ENCODE measurements around the gene NAE1. TPM values are rescaled to one million over a fixed set of nuclear protein-coding genes. Genes with fewer than 3 reads are reported as not detected.

The NAE1 gene
- total and polyA plus RNA-seq, 7 experiments from 2014 or later: 62.3 to 103 (median 96.3) TPM

DNA sequence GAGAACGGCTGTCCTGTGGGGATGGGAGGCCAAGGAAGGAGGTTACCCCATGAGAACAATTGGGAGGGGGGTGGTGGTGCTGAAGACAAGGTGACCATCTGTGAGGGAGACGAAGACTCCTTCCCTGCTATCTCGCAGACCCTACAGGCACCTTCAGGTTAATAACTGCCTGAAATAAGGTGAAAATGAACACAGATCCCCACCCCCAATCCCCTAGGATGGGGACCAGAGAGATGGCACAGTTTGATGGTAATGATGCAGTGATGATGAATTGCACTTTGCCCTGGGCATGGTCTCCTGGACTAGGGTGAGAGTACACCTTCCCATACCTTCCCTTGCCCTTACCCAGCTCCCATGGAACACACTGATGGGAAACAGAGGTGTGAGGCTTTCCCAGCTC, 1.4 kb upstream of the NAE1 start:
- CTCF ChIA-PET: interaction anchor here (0.6 to 1.7 kb wide), 4 partner anchors 36 to 60 kb away, joined by 3 to 4 read pairs (median 3); no protein-coding TSS in a partner anchor
- Histone ChIP-seq H3K27ac (ENCODE audit: low read depth, low read length) (no peak overlapping the region), H3K4me3 (ENCODE audit: low read length) (no peak overlapping the region), H3K9me3 (ENCODE audit: control insufficient read depth in 2 of 3, low read length in 3 of 3) (no peaks in the 10 kb centered on the region), H3K27me3 (ENCODE audit: control insufficient read depth in 2 of 2, insufficient read depth in 2 of 2, low read length in 2 of 2) (no peaks in the 10 kb centered on the region), H3K36me3 (ENCODE audit: control insufficient read depth in 2 of 3, insufficient read depth in 3 of 3, low read length in 3 of 3) (peaks cover 0 to 9% (median 0%) of the 10 kb centered on the region in 3 experiments), H3K4me1 (ENCODE audit: control insufficient read depth in 2 of 2, insufficient read depth in 2 of 2, low read length in 2 of 2) (peaks cover 16 to 24% of the 10 kb centered on the region in 2 donors)
- peaks cover 0 to 2% (median 0%) of the 10 kb centered on the region in 11 donors for H3K9me3 Mint-ChIP-seq
- H3K4me1 Mint-ChIP-seq: peaks cover 6 to 30% (median 23%) of the 10 kb centered on the region in 7 donors
- POLR2A ChIA-PET: interaction anchor here (0.6 kb wide), 1 partner anchor 855 kb away, joined by 4 read pairs; no protein-coding TSS in a partner anchor
- peak overlapping the region in 1 of 9 donors; percentile 10 for H3K27ac Mint-ChIP-seq
- intact Hi-C loops (cut with micrococcal nuclease): loop anchor here in 1 of 2 donors (5.0 kb wide), 2 partner anchors 80 to 95 kb away; partner anchors contain the start of genes DYNC1LI2 and RRAD
- peaks cover 0 to 6% (median 4%) of the 10 kb centered on the region in 5 donors for H3K36me3 Mint-ChIP-seq
- H3K4me3 Mint-ChIP-seq: peak overlapping the region in 4 of 10 donors; percentile 1 to 38 (median 21)
- peaks cover 0 to 5% (median 0%) of the 10 kb centered on the region in 5 donors for H3K27me3 Mint-ChIP-seq
- DNase-seq: no peak
- no peak for ATAC-seq

DNA sequence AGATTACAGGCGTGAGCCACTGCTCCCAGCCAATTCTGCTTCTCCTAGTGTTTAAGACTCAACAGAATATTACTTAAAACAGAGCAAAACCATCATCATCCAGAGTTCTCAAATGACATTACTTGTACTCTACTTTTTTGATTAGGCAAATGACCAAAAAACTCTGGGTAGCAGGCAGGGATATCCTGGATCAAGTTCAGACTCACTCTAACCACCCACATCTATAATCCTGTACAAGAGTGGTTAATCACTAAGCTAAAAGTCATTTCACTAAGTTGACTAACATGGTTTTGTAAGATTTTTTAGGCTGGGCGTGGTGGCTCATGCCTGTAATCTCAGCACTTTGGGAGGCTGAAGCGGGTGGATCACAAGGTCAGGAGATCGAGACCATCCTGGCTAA, 6.8 kb downstream of the NAE1 start:
- POLR2A ChIA-PET: interaction anchor here (0.6 to 1.0 kb wide), 2 partner anchors 56 to 189 kb away, joined by 4 read pairs; partner anchors contain the start of gene PDP2
- H3K27me3 Mint-ChIP-seq: no peaks in the 10 kb centered on the region
- no peak overlapping the region for H3K4me3 Mint-ChIP-seq
- H3K9me3 Mint-ChIP-seq: no peaks in the 10 kb centered on the region
- Histone ChIP-seq H3K36me3 (ENCODE audit: control insufficient read depth in 2 of 3, insufficient read depth in 3 of 3, low read length in 3 of 3) (peaks cover 12 to 52% (median 18%) of the 10 kb centered on the region in 3 experiments), H3K27me3 (ENCODE audit: control insufficient read depth in 2 of 2, insufficient read depth in 2 of 2, low read length in 2 of 2) (no peaks in the 10 kb centered on the region), H3K4me3 (ENCODE audit: low read length) (no peak overlapping the region), H3K4me1 (ENCODE audit: control insufficient read depth in 2 of 2, insufficient read depth in 2 of 2, low read length in 2 of 2) (peaks cover 9 to 13% of the 10 kb centered on the region in 2 donors), H3K27ac (ENCODE audit: low read depth, low read length) (no peak overlapping the region), H3K9me3 (ENCODE audit: control insufficient read depth in 2 of 3, low read length in 3 of 3) (no peaks in the 10 kb centered on the region)
- intact Hi-C loops (cut with micrococcal nuclease): no loop called here
- H3K4me1 Mint-ChIP-seq: peaks cover 11 to 36% (median 32%) of the 10 kb centered on the region in 7 donors
- peaks cover 3 to 36% (median 23%) of the 10 kb centered on the region in 5 donors for H3K36me3 Mint-ChIP-seq
- no peak for DNase-seq
- CTCF ChIA-PET: no interaction called here
- ATAC-seq: no peak
- H3K27ac Mint-ChIP-seq: no peak overlapping the region

DNA sequence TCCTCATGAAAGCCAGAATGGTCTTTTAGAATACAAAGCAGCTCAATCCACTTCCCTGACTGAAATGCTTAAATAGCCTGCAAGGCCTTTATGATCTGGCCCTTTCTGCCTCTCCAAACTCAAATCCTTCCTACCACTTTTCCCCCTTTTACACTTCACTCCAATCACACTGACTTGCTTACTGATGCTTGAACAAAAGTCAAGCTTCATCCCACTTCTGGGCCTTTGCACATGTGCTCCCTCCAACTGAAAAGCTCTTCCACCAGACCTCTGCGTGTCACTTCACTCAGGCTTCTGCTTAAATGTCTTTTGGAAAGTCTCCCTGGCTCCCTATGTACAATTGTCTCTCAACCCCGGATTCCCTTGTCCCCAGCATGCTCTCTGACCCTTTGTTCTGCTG, 16.0 kb downstream of the NAE1 start:
- Mint-ChIP-seq H3K27ac (peak overlapping the region in 1 of 9 donors; percentile 84), H3K4me1 (peaks cover 0 to 2% (median 0%) of the 10 kb centered on the region in 7 donors), H3K36me3 (peaks cover 17 to 68% (median 43%) of the 10 kb centered on the region in 5 donors), H3K4me3 (no peak overlapping the region), H3K27me3 (no peaks in the 10 kb centered on the region), H3K9me3 (no peaks in the 10 kb centered on the region)
- no peak for DNase-seq
- ATAC-seq: no peak
- ChIA-PET CTCF (interaction anchor here (0.7 to 0.8 kb wide), 2 partner anchors 47 to 473 kb away, joined by 3 read pairs; no protein-coding TSS in a partner anchor), POLR2A (no interaction called here)
- Histone ChIP-seq H3K4me1 (ENCODE audit: control insufficient read depth in 2 of 2, insufficient read depth in 2 of 2, low read length in 2 of 2) (no peaks in the 10 kb centered on the region), H3K27ac (ENCODE audit: low read depth, low read length) (no peak overlapping the region), H3K9me3 (ENCODE audit: control insufficient read depth in 2 of 3, low read length in 3 of 3) (no peaks in the 10 kb centered on the region), H3K27me3 (ENCODE audit: control insufficient read depth in 2 of 2, insufficient read depth in 2 of 2, low read length in 2 of 2) (no peaks in the 10 kb centered on the region), H3K4me3 (ENCODE audit: low read length) (no peak overlapping the region), H3K36me3 (ENCODE audit: control insufficient read depth in 2 of 3, insufficient read depth in 3 of 3, low read length in 3 of 3) (peaks cover 11 to 85% (median 55%) of the 10 kb centered on the region in 3 experiments)
- intact Hi-C loops (cut with micrococcal nuclease): no loop called here

DNA sequence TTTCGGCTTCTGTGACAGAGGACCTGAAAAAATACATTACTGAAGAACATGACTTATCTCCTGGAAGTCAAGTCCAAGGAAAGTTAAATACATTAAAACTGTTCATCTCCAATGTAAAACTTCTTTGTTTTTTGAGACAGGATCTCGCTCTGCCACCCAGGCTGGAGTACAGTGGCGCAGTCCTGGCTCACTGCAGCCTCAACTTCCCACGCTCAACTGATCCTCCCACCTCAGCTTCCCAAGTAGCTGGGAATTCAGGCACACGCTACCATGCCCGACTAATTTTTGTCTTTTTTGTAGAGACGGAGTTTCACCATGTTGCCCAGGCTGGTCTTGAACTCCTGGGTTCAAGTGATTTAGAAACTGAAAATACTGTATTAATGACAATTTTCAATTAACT, 19.7 kb downstream of the NAE1 start:
- H3K36me3 Mint-ChIP-seq: peaks cover 9 to 59% (median 30%) of the 10 kb centered on the region in 5 donors
- no peaks in the 10 kb centered on the region for H3K9me3 ChIP-seq (ENCODE audit: control insufficient read depth in 2 of 3, low read length in 3 of 3)
- no peaks in the 10 kb centered on the region for H3K4me1 ChIP-seq (ENCODE audit: control insufficient read depth in 2 of 2, insufficient read depth in 2 of 2, low read length in 2 of 2)
- POLR2A ChIA-PET: no interaction called here
- ATAC-seq (no peak), DNase-seq (no peak)
- H3K4me3 Mint-ChIP-seq: no peak overlapping the region
- no peak overlapping the region for H3K27ac ChIP-seq (ENCODE audit: low read depth, low read length)
- no peak overlapping the region for H3K4me3 ChIP-seq (ENCODE audit: low read length)
- intact Hi-C loops (cut with micrococcal nuclease): no loop called here
- no peaks in the 10 kb centered on the region for H3K9me3 Mint-ChIP-seq
- H3K27me3 Mint-ChIP-seq: no peaks in the 10 kb centered on the region
- H3K27me3 ChIP-seq (ENCODE audit: control insufficient read depth in 2 of 2, insufficient read depth in 2 of 2, low read length in 2 of 2): no peaks in the 10 kb centered on the region
- peaks cover 0 to 2% (median 0%) of the 10 kb centered on the region in 7 donors for H3K4me1 Mint-ChIP-seq
- H3K36me3 ChIP-seq (ENCODE audit: control insufficient read depth in 2 of 3, insufficient read depth in 3 of 3, low read length in 3 of 3): peaks cover 12 to 82% (median 39%) of the 10 kb centered on the region in 3 experiments
- CTCF ChIA-PET: no interaction called here
- H3K27ac Mint-ChIP-seq: no peak overlapping the region

DNA sequence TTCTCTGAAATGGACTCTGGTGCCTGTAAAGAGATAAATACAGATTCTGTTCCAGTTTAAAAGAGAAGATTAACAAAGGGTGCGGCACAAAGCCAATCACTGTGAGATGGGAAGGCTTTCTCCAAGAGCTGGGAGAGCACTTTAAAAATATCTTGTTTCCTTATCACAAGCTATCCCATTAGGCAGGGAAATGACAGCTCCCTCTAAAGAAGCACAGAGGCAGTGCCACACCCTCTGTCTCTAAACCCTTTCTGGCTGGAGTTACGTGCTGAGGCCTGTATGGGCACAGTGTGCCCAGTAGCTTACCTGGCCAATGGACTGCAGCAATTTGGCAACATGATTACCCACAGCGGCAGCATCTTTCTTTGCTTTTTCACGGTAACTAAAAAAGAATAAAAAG, 20.4 kb downstream of the NAE1 start:
- H3K27ac ChIP-seq (ENCODE audit: low read depth, low read length): no peak overlapping the region
- no peak overlapping the region for H3K4me3 ChIP-seq (ENCODE audit: low read length)
- Mint-ChIP-seq H3K36me3 (peaks cover 9 to 60% (median 34%) of the 10 kb centered on the region in 5 donors), H3K9me3 (no peaks in the 10 kb centered on the region), H3K4me3 (no peak overlapping the region), H3K27ac (peak overlapping the region in 1 of 9 donors; percentile 23), H3K4me1 (peaks cover 0 to 2% (median 0%) of the 10 kb centered on the region in 7 donors), H3K27me3 (no peaks in the 10 kb centered on the region)
- no peaks in the 10 kb centered on the region for H3K27me3 ChIP-seq (ENCODE audit: control insufficient read depth in 2 of 2, insufficient read depth in 2 of 2, low read length in 2 of 2)
- no peak for ATAC-seq
- POLR2A ChIA-PET: no interaction called here
- intact Hi-C loops (cut with micrococcal nuclease): no loop called here
- CTCF ChIA-PET: no interaction called here
- peaks cover 15 to 80% (median 39%) of the 10 kb centered on the region in 3 experiments for H3K36me3 ChIP-seq (ENCODE audit: control insufficient read depth in 2 of 3, insufficient read depth in 3 of 3, low read length in 3 of 3)
- no peak for DNase-seq
- H3K4me1 ChIP-seq (ENCODE audit: control insufficient read depth in 2 of 2, insufficient read depth in 2 of 2, low read length in 2 of 2): no peaks in the 10 kb centered on the region
- H3K9me3 ChIP-seq (ENCODE audit: control insufficient read depth in 2 of 3, low read length in 3 of 3): no peaks in the 10 kb centered on the region

DNA sequence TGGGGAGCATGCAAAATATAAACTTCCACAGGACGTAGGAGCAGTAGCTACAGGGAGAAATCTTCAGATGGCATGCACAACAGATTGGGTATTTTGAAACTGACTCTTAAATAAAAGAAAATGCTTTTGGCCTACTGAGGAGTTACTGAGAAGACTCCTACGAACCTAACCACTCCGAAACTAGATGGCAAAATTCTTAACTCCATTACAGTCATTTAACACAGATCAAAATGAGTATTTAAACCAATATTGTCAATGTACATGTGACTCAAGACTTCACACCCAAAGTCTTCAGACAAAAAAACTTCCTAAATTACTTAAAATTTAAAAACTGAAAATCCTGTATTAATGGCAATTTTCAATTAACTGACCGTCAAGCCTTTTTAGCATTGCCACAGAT, 21.0 kb downstream of the NAE1 start:
- no peak for ATAC-seq
- Histone ChIP-seq H3K9me3 (ENCODE audit: control insufficient read depth in 2 of 3, low read length in 3 of 3) (no peaks in the 10 kb centered on the region), H3K27ac (ENCODE audit: low read depth, low read length) (no peak overlapping the region), H3K4me1 (ENCODE audit: control insufficient read depth in 2 of 2, insufficient read depth in 2 of 2, low read length in 2 of 2) (no peaks in the 10 kb centered on the region), H3K36me3 (ENCODE audit: control insufficient read depth in 2 of 3, insufficient read depth in 3 of 3, low read length in 3 of 3) (peaks cover 19 to 81% (median 42%) of the 10 kb centered on the region in 3 experiments), H3K4me3 (ENCODE audit: low read length) (no peak overlapping the region), H3K27me3 (ENCODE audit: control insufficient read depth in 2 of 2, insufficient read depth in 2 of 2, low read length in 2 of 2) (no peaks in the 10 kb centered on the region)
- CTCF ChIA-PET: no interaction called here
- Mint-ChIP-seq H3K4me3 (no peak overlapping the region), H3K27ac (peak overlapping the region in 1 of 9 donors; percentile 23), H3K27me3 (no peaks in the 10 kb centered on the region), H3K4me1 (peaks cover 0 to 2% (median 0%) of the 10 kb centered on the region in 7 donors), H3K36me3 (peaks cover 11 to 60% (median 37%) of the 10 kb centered on the region in 5 donors), H3K9me3 (no peaks in the 10 kb centered on the region)
- POLR2A ChIA-PET: no interaction called here
- DNase-seq: no peak
- intact Hi-C loops (cut with micrococcal nuclease): no loop called here

DNA sequence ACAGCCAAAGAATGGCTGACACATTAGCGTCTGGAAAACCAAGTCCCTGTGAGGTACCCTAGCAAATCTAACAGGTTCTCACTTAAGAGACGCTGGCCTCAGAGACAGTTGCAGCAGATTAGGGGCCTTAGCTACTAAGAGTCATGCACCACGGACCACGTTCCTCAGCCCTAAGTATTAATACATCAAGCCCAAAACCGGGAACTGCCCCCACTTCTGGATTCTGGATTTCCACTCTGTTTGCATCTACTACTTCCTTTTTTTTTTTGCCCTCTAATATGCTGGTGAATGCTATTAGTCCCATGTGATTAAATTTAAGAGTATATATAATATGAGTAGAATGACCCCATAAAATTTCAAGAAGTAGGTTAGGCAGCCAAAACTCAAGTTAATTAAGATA, 28.6 kb downstream of the NAE1 start:
- intact Hi-C loops (cut with micrococcal nuclease): no loop called here
- Histone ChIP-seq H3K4me1 (ENCODE audit: control insufficient read depth in 2 of 2, insufficient read depth in 2 of 2, low read length in 2 of 2) (no peaks in the 10 kb centered on the region), H3K4me3 (ENCODE audit: low read length) (no peak overlapping the region), H3K36me3 (ENCODE audit: control insufficient read depth in 2 of 3, insufficient read depth in 3 of 3, low read length in 3 of 3) (peaks cover 11 to 50% (median 21%) of the 10 kb centered on the region in 3 experiments), H3K9me3 (ENCODE audit: control insufficient read depth in 2 of 3, low read length in 3 of 3) (no peaks in the 10 kb centered on the region), H3K27ac (ENCODE audit: low read depth, low read length) (no peak overlapping the region), H3K27me3 (ENCODE audit: control insufficient read depth in 2 of 2, insufficient read depth in 2 of 2, low read length in 2 of 2) (no peaks in the 10 kb centered on the region)
- Mint-ChIP-seq H3K4me3 (no peak overlapping the region), H3K36me3 (peaks cover 9 to 42% (median 25%) of the 10 kb centered on the region in 5 donors), H3K27ac (no peak overlapping the region), H3K27me3 (no peaks in the 10 kb centered on the region), H3K4me1 (no peaks in the 10 kb centered on the region), H3K9me3 (no peaks in the 10 kb centered on the region)
- CTCF ChIA-PET: no interaction called here
- DNase-seq: no peak
- POLR2A ChIA-PET: interaction anchor here (0.7 kb wide), 1 partner anchor 13 kb away, joined by 3 read pairs; no protein-coding TSS in a partner anchor
- ATAC-seq: no peak
